Stimulated activated CD4-positive, alpha-beta T cell treated with anti-CD3 and anti-CD28 coated beads, Interleukin-4, amount 100 ng/mL, for 4 hours (primary cell): ENCODE results near the gene LAMB4.
A peak's percentile ranks its signal among the peaks of the same experiment; 100 is the strongest.

Source experiments
- DNase-seq, 2 experiments: peaks; one replicate each; pipeline ENCODE4 v3.0.0-alpha.2; 2020

The LAMB4 gene

GRCh38 chr7:108130261-108130660, at the start of gene LAMB4:
LAMB4 (minus strand) TSS chr7:108130361; CDS start chr7:108123164, 7,197 bp downstream.
- DNase-seq: no peak

GRCh38 chr7:108178398-108178797, 48.2 kb upstream of the LAMB4 start:
- no peak for DNase-seq

- DNase-seq: no peak
These were observed 41.0 kb upstream of the LAMB4 start for GRCh38 chr7:108171164-108171563.

DNA sequence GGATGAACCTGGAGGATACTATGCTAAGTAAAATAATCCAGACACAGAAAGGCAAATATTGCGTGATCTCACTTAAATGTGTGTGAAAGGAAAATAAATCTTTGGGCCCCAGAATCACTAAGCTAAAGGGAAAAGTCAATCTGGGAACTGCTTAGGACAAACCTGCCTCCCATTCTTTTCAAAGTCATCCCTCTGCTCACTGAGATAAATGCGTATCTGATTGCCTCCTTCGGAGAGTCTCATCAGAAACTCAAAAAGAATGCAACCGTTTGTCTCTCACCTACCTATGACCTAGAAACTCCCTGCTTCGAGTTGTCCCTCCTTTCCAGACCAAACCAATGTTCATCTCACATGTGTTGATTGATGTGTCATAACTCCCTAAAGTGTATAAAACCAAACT, 40.1 kb upstream of the LAMB4 start:
- DNase-seq: no peak

DNA sequence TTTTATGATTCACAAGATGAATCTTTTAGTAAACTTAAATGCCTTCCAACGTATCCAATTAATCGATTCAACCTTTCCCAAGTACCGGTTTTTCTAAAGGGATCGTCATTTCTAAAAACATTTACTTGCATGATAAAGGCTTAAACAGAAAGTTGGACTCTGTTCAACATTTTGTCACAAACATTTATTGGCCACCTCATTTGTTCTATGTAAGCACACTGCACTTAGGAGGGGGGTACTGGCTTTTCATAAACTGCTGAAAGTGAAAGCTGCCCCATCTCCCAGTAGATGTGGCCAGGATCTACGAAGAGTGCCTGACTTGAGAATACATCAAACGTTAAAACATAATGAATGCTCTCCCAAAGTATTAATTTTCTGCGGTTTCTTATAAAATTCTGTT, 37.3 kb upstream of the LAMB4 start:
- DNase-seq: no peak

DNA sequence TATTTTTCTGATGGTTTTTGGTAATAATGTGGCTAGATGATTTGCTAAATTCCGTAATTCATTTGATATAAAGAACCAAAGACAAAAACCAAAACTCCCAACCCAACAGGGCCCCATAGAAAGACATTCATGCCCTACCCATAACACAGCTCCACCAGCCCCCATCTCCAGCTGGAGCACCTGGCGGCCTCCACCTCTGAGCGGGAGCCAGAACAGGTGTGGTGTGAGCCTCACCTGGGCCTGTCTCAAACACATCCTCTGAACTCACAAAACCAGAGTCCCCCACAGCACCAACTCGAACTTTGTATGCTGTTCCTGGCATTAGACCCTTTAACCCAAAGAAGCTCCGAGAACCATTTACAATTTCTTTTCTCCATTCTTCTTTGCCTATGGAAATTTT, 36.5 kb upstream of the LAMB4 start:
- DNase-seq: no peak

GRCh38 chr7:108165723-108166122, 35.6 kb upstream of the LAMB4 start:
- DNase-seq: no peak

DNA sequence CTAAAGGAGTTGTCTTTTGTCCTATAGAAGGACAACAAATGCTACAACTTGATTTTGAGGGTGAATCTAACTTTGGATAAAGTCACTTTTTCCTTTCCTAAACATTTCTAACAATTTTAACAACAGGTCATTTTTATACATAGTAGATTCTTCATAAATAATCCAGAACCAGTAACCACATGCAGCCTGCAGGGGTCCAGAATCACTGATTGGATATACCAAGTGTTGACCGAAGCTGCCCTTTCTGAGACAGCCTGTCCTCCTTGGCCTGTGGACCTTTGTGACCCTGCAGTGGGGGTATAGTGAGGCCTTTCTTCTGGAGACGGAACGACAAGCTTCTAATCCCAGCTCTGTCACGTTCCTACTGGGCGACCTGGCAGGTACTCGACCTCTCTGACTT, 34.8 kb upstream of the LAMB4 start:
- no peak for DNase-seq

GRCh38 chr7:108164342-108164741, 34.2 kb upstream of the LAMB4 start:
- DNase-seq: no peak

DNA sequence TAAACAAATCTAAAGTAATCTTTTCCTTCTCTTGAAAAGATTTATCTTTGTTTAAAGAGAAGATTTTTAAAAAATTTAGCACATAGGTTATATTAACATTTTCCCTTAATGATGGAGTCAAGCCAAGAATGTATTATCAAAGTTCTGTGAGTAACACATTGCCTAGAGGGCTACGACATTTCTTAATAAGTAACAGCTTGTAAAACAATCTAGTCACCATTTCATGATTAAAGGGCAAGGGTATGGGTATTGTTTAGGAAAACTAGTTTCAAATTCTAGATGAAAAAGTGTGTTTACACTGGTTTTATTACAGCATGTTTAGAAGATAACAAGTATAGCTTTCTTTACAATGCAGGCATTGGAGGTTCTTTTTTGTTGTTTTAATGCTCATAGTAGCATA, 28.6 kb upstream of the LAMB4 start:
- DNase-seq: no peak

DNA sequence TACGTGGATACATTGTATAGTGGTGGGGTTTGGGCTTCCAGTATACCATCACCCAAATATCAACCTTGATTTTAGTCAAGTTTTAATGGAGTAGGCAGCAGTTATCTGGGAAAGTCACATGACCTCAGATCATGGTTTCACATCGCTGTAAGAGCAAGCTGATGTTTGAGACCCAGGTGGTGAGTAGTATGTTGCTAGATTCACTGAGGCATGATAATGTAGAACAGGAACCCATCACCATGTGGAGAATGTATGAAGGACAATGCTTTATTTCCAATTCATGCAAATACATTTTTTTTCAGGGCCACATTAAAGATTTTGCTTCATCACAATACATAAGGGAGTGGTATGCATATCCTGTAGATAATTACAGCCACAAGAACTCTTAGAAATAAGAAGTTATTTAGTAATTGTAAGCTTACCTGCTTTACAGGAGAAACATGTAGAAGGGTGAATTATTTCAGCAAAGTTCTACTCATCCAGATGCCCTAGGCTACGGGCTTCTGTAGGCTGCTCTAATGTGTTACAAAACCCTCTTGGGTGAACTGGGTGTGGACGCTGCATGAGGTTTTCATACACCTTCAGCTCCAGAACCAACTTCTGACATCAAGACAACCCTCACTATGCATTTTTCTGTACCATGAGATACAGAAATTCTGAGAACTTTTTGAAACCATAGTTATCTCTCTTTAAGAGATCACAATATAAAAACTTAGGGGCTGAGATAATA, 27.6 kb upstream of the LAMB4 start:
- no peak for DNase-seq

DNA sequence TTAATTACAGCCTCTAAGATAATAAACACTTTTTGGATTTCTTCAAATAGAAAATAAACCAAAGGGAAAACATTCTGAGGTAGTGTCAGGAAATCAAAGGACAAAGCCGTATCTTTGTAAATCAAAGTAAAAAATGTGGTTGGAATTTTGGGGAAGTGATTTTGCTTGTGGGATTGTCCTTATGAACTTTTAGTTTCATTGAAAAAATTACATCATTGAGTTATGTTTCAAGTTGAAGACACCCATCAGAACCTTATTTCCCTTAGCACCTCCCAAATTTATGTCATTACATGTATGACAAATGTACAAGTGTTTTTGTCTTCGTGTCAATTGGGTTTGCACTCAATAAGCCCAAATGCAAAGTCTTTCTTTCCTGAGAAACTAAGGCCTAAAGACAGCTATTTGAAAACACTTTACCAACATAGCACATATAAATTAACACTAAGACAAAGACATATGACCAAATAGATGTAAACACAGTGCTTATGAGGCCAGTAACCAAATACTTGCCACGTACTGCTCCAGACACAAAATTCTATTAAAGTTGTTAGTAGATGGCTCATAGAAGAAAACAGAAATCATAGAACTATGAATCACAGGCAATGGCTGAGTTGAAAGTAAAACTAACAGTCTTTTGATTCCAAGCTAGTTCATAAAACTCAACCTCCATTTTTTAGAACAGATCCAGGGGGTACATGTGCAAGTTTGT, 26.9 kb upstream of the LAMB4 start:
- no peak for DNase-seq

DNA sequence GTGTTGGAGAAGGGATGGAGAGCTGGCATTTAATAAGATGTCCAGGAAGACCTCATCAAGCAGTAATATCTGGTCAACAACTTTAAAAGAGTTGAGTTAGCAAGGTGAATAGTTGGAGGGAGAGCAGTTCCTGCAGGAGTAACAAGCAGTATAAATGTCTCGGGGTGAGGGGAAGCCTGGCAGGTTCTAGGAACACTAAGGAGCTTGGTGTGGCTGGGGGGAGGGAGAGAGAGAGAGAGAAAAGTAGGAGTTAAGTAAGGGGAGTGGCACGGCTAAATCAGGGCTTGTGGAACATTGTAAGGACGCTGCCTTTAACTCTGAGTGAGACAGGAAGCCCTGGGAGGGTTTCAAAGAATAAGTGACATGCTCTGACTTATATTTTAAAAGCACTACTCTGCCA, 22.0 kb upstream of the LAMB4 start:
- no peak for DNase-seq

DNA sequence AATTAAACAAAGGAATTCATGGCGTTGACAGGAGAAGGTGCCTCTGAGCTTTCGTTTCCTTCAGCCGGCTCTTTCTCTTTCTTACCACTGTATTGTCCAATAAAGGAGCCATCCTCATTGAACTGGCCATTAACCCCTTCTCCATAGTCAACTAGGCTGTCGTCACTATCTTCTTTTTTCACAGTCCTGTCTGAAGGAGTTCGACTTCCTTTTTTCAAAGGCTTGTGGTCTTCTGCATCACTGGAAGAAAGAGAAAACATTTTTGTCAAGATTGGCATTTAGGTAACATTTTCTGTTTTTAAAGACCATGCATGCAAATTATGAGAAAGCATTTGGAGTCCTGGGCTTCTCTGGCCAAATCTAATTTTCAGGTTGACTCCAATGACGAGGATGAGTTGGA, 19.7 kb upstream of the LAMB4 start:
- no peak for DNase-seq

DNA sequence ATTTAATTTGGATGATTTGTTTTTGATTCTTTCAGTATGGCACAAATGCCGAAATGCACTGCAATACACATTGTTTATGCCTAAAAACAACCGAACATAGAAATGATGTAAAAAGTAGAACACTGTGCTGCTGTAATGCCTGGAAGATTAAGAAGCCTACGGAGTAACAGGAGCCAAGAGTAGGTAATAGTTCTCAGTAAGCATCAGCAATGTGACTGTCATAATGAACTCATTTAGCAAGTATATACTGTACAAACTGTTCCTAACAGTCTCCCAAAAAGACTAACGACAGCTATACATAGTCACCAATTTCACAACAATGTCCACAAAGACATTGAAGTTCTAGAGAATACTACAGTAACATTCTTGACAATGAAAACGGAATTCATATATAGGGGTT, 19.0 kb upstream of the LAMB4 start:
- DNase-seq: no peak

- DNase-seq: no peak
These were observed 16.9 kb upstream of the LAMB4 start for GRCh38 chr7:108147031-108147563.

DNA sequence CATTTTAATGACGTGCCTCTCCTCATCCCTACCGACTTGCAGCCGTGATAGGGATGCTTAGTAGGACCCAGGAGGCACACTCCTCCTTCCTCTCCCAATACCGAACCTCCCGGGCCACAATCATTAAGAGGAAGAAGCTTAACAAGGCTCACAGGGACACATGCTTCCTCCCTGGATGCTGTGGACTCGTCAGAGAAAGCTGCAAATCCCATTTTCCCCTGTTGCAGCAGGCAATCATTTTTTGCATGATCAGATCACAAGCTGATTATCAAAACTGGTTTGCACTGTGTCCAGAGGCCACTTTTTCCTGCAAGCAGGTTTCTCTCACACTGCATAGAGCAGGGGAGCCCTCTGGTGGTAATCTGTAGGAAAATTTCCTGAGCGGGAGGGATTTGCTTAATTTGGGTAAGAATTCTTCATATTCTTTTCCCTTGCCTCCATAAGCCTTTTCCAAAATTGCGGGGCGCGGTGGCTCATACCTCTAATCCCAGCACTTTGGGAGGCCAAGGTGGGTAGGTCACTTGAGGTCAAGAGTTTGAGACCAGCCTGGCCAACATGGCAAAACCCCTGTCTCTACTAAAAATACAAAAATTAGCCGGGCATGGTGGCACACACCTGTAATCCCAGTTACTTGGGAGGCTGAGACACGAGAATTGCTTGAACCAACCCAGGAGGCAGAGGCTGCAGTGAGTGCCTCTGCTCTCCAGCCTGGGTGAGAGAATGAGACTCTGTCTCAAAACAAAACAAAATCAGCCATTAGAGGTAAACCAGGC, 16.1 kb upstream of the LAMB4 start:
- peak; percentile 6 to 12 for DNase-seq

DNA sequence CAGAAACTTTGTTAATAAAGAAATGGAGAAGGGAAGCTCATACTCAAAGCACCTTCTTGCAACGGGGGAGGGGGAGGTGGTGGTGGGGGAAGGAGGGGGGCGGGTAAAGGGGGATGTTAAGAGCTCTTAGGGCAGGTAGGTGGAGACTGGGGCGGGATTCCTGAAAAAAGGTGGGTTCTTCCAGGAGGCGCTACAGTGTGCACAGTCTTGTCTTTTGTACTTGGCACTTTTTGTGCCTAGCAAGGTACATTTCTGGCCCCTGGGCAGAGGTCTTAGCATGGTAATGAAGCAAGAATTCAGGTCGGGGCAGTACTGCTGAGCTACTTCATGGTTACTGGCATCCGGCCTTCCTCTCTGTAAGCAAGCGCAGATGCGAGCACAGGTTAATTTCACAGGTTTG, 15.2 kb upstream of the LAMB4 start:
- no peak for DNase-seq

- no peak for DNase-seq
These were observed 14.8 kb upstream of the LAMB4 start for GRCh38 chr7:108144931-108145330.

GRCh38 chr7:108143658-108144420, 13.7 kb upstream of the LAMB4 start:
- no peak for DNase-seq

- no peak for DNase-seq
These were observed 12.6 kb upstream of the LAMB4 start for GRCh38 chr7:108142675-108143259.

DNA sequence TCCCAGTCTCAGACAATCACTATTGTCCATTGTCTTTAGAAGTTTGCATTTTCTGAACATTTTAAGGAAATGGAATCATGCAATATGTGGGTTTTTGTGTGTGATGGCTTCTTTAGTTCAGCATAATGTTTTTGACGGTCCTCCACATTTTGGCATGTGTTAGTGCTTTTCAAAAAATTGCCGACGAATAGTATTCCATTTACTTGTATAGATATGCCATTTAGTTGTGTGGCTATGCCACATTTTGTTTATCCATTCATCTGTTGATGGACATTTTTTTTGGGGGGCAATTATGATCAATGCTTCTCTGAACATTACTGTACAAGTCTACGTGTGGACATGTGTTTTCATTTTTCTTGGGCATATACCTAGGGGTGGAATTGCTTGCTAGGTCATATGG, 12.0 kb upstream of the LAMB4 start:
- DNase-seq: no peak
